Stomach (tissue), 9 donors: Measurements from ENCODE around the gene CYB5D1. TPM values are rescaled to one million over a fixed set of nuclear protein-coding genes. Genes with fewer than 3 reads are reported as not detected.
A peak's percentile ranks its signal among the peaks of the same experiment; 100 is the strongest.

Experiments used
- DNase-seq, 2 donors: peaks; one replicate each; pipeline versions ENCODE4 v3.0.0 to v3.0.0-alpha.2; 2013 to 2019
- H3K27ac ChIP-seq, 5 donors: fragments of 200-600 bp in 4 of 5; sonication (generic) in 4 of 5; one replicate each; pipeline ENCODE4 v1.5.1; 2013 to 2019; ENCODE audit warnings: mild to moderate bottlenecking in 1 of 5, moderate library complexity in 1 of 5
- H3K27me3 ChIP-seq, 3 donors: fragments of 200-600 bp; sonication (generic); one replicate each; pipeline ENCODE4 v1.5.1; 2017 to 2019; ENCODE audit warnings: mixed run types in 1 of 3
- H3K36me3 ChIP-seq, 4 donors: fragments of 200-600 bp; sonication (generic); 1 replicate in 3 of 4; 2 replicates in 1 of 4; pipeline ENCODE4 v1.5.1; 2016 to 2019
- H3K4me1 ChIP-seq, 4 donors: fragments of 200-600 bp; sonication (generic); one replicate each; pipeline ENCODE4 v1.5.1; 2016 to 2019
- H3K4me3 ChIP-seq, 4 donors: fragments of 200-600 bp; sonication (generic) in 3 of 4; one replicate each; pipeline ENCODE4 v1.5.1; 2016 to 2019; ENCODE audit warnings: mild to moderate bottlenecking in 1 of 4
- H3K9me3 ChIP-seq, 4 donors: fragments of 200-600 bp; sonication (generic); one replicate each; pipeline ENCODE4 v1.5.1; 2016 to 2019
- EP300 ChIP-seq: sonication (generic); formaldehyde crosslinking; IDR thresholded peaks from one replicate; pipeline ENCODE4 v1.6.1; 2017; ENCODE audit warnings: antibody characterized with exemption
- POLR2A ChIP-seq, 4 donors: fragments of 450-650 bp; IDR thresholded peaks; one replicate each; pipeline ENCODE4 v1.6.1; 2016; ENCODE audit warnings: antibody characterized with exemption in 4 of 4, control low read depth in 2 of 4, mild to moderate bottlenecking in 1 of 4, moderate library complexity in 1 of 4
- POLR2AphosphoS5 ChIP-seq, 3 donors: sonication (generic); formaldehyde crosslinking; IDR thresholded peaks; one replicate each; pipeline ENCODE4 v1.6.1; 2016; ENCODE audit warnings: antibody characterized with exemption in 3 of 3
- WGBS, 5 donors: extraction: QIAGEN DNeasy Blood & Tissue Kit in 3 of 5; methylation state at CpG; one replicate each; pipeline versions ENCODE4 v1.1.5 to v1.1.7; 2013 to 2018; 5-methylcytosine and 5-hydroxymethylcytosine counted together
- intact Hi-C: fragments of 100-400 bp; cut with DNase I; formaldehyde crosslinking; loops from one replicate; pipeline ENCODE4 v1.15.1; 2023; ENCODE audit warnings: low total_unique reads
- polyA plus RNA-seq, 3 donors: library from polyadenylated mRNA; stranded (reverse); fragments of 200-250 nt; gene quantifications; one replicate each; pipeline ENCODE4 v1.2.3, GENCODE V29; 2013
- total RNA-seq, 5 donors: library from RNA; depleted of rRNA; stranded (reverse); fragments of >200 nt; gene quantifications; one replicate each; pipeline versions ENCODE4 v1.1.0 to v1.2.3, GENCODE V29; 2014 to 2016
- TF ChIP-seq, protein P1 (sequence below), 7 experiments: fragments of 450-650 bp in 4 of 7; fragments of 200-600 bp in 3 of 7; sonication (generic) in 3 of 7; IDR thresholded peaks; one replicate each; pipeline ENCODE4 v1.5.1; 2016 to 2019; ENCODE audit warnings: antibody characterized with exemption in 7 of 7, control low read depth in 2 of 7, mild to moderate bottlenecking in 1 of 7
- donor health status: healthy with polysubstance abuse.
- donor health status: Bipolar disorder and iron deficiency.
- donor health status: healthy.

CYB5D1 gene
- total and polyA plus RNA-seq, 8 donors: 1.8 to 12.0 (median 4.9) TPM; not detected in 1

DNA sequence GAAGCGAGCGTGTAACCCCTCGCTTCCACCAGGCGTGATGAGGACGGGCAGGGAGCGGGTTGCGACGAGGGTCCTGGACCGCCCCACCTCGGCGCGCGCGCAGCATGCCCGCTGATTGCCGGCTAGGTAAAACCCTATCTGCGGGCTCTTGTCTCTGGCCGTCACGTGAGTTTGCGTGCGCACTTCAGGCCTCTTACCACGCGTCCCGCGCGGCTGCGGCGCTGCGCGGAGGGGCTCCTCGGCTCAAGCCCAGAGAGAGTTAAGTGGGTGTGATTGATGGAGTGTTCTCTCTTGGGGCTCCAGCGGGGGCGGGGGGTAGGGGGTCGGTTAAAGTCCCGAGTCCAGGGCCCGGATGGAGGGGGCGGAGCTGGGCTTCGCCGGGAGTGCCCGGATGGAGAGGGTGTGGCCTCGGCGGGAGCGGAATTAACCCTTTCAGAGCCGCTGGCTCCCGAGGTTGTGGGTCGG is 15.9 kb upstream of the CYB5D1 start:
- Histone ChIP-seq H3K27me3 (no peaks in the 10 kb centered on the region), H3K27ac (peak overlapping the region; percentile 96 to 100 (median 99)), H3K36me3 (peaks cover 14 to 30% (median 28%) of the 10 kb centered on the region in 4 donors), H3K4me3 (peak overlapping the region; percentile 66 to 78 (median 72)), H3K9me3 (no peaks in the 10 kb centered on the region), H3K4me1 (peaks cover 47 to 76% (median 72%) of the 10 kb centered on the region in 4 donors)
- peak; percentile 91 to 97 for DNase-seq
- 0% methylated on average over 10 to 46 of the region's 46 CpGs for WGBS, 5 donors
- intact Hi-C loops: no loop called here
- TF ChIP-seq POLR2AphosphoS5 (IDR thresholded peaks at IDR 0.05) (peak in 1 of 3 donors; percentile 45), POLR2A (IDR thresholded peaks at IDR 0.05) (no peak)

DNA sequence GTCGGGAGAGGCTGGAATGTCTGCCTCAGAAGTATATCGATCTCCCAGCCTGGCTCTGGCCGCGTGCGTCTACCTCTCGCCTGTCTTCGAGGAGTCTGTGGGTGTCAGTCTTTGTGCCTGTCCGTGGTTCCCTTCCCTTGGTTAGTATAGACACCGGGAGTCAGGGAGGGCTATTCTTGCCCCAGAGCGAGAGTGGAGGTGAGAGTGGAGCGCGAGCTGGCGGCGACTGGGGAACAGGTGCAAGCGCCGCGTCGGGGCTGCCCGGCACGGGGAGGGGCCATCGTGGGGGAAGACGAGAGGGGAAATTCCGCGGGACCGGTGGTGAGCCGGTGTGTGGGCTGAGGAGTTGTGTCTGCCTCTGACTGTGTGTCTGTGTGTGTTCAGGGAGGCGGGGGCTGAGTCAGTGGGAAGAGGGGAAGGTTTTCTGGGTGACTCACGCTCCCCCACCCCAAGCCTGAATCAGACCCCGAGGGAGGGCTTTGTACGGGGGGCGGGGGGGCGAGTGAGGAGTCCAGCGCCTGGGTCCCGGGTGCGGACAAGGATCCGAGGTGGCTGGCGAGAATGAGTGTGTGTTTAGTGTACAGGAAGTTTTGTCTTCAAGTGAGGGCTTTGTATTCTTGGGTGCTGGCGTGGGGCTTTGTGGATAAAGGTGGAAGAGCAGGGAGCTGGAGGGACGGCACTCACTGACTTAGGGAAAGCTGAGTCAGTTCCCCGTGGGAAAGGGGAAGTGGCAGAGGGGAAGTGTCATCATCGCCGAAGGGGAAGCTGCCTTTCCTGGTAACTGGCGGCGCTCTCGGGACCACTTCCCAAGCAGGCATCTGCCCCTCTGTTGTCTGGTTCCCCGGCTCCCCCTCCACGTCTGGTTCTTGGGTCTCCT is 15.2 kb upstream of the CYB5D1 start:
- intact Hi-C loops: no loop called here
- TF ChIP-seq POLR2A (IDR thresholded peaks at IDR 0.05) (peak in 1 of 4 donors; percentile 55), POLR2AphosphoS5 (IDR thresholded peaks at IDR 0.05) (peak; percentile 43 to 86 (median 81)), EP300 (no peak)
- TF ChIP-seq, protein P1, sequence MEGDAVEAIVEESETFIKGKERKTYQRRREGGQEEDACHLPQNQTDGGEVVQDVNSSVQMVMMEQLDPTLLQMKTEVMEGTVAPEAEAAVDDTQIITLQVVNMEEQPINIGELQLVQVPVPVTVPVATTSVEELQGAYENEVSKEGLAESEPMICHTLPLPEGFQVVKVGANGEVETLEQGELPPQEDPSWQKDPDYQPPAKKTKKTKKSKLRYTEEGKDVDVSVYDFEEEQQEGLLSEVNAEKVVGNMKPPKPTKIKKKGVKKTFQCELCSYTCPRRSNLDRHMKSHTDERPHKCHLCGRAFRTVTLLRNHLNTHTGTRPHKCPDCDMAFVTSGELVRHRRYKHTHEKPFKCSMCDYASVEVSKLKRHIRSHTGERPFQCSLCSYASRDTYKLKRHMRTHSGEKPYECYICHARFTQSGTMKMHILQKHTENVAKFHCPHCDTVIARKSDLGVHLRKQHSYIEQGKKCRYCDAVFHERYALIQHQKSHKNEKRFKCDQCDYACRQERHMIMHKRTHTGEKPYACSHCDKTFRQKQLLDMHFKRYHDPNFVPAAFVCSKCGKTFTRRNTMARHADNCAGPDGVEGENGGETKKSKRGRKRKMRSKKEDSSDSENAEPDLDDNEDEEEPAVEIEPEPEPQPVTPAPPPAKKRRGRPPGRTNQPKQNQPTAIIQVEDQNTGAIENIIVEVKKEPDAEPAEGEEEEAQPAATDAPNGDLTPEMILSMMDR (IDR thresholded peaks at IDR 0.05): no peak
- H3K36me3 ChIP-seq: peaks cover 20 to 37% (median 34%) of the 10 kb centered on the region in 4 donors
- peaks cover 41 to 69% (median 68%) of the 10 kb centered on the region in 4 donors for H3K4me1 ChIP-seq
- peak overlapping the region; percentile 66 to 78 (median 72) for H3K4me3 ChIP-seq
- H3K27ac ChIP-seq: peak overlapping the region; percentile 96 to 100 (median 99)
- peak; percentile 77 to 91 for DNase-seq
- no peaks in the 10 kb centered on the region for H3K9me3 ChIP-seq
- 0 to 1% (median 0%) methylated on average over 38 to 47 of the region's 47 CpGs for WGBS, 5 donors
- H3K27me3 ChIP-seq: no peaks in the 10 kb centered on the region

DNA sequence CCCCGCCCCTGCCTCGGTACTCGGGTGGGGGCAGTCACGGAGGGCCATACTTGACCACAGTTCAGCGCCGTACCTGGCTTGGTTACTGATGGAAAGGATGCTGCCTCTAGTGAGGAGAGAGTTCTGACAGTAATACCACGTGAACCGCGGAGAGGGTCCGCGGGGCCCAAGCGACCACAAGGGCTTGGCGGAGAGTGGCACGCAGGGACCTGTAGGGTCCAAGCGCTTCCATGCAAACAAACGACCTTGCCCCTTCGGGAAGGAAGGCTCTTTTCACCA is 14.6 kb upstream of the CYB5D1 start:
- peaks cover 37 to 64% (median 63%) of the 10 kb centered on the region in 4 donors for H3K4me1 ChIP-seq
- 0 to 1% (median 0%) methylated on average over 9 to 17 of the region's 17 CpGs for WGBS, 5 donors

DNA sequence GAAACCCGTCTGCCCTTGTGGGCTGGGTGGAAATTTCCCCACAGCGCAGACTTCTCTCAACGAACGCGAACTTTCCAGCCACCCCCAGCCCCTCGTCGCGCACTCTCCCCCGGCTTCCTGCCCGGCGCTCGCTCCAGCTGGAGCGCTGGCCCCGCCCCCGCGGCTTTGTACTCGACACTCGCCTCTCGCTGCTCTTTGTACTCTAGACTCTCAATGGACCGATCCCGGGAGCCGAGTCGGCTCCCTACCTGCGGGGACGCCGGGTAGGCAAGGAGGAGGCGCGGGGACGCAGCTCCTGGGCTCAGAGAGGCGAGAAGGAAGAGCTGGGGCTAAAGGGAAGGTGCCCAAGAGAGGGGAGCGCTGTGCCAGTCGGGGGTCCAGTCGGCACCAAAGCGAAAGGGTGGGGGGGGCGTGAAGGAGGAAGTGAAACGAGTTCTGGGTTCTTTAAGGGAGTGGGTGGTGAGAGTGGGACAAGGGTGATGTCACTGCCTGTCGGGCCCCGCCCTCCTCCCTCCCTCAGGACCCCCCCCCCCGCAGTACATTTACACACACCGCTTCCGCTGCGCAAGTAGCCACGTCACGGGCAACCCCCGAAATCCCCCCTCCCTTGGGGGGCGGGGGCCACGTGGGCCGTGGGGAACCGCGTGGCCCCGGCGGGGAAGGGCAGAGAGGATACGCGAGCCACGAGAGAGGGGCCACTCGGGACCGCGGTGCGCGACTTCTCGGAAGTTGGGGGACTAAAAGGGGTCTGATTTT is 14.1 kb upstream of the CYB5D1 start:
- Histone ChIP-seq H3K27ac (peak overlapping the region; percentile 96 to 100 (median 99)), H3K4me3 (peak overlapping the region; percentile 66 to 78 (median 72)), H3K36me3 (peaks cover 31 to 48% (median 45%) of the 10 kb centered on the region in 4 donors), H3K9me3 (no peaks in the 10 kb centered on the region), H3K27me3 (no peaks in the 10 kb centered on the region), H3K4me1 (peaks cover 32 to 58% (median 58%) of the 10 kb centered on the region in 4 donors)
- TF ChIP-seq POLR2A (IDR thresholded peaks at IDR 0.05) (peak in 1 of 4 donors; percentile 66), POLR2AphosphoS5 (IDR thresholded peaks at IDR 0.05) (peak in 2 of 3 donors; percentile 73 to 77), EP300 (no peak)
- TF ChIP-seq, protein P1 (IDR thresholded peaks at IDR 0.05): no peak
- peak; percentile 92 to 95 for DNase-seq
- intact Hi-C loops: no loop called here
- 0 to 1% (median 0%) methylated on average over 53 to 61 of the region's 61 CpGs for WGBS, 5 donors

More for the DNA sequence above, 14.6 kb upstream of the CYB5D1 start:
- Histone ChIP-seq H3K27ac (peak overlapping the region; percentile 96 to 100 (median 99)), H3K36me3 (peaks cover 26 to 43% (median 40%) of the 10 kb centered on the region in 4 donors), H3K27me3 (no peaks in the 10 kb centered on the region), H3K9me3 (no peaks in the 10 kb centered on the region), H3K4me3 (peak overlapping the region; percentile 66 to 78 (median 72))
- DNase-seq: no peak
- TF ChIP-seq POLR2AphosphoS5 (IDR thresholded peaks at IDR 0.05): no peak
- intact Hi-C loops: no loop called here
